Activated T-helper 2 cell treated with anti-CD3 and anti-CD28 coated beads, Interferon-gamma antibody, Interleukin-2, Interleukin-4, amounts not matched to agents 10 μg/mL and 5 μg/mL and 100 μg/mL, durations not matched to agents 14 hours and 24 hours and 36 hours (primary cell): Measurements from ENCODE around the gene SLAIN1. TPM values are rescaled to one million over a fixed set of nuclear protein-coding genes. Genes with fewer than 3 reads are reported as not detected.

Experiments used
- DNase-seq: peaks from one replicate; pipeline ENCODE4 v3.0.0; 2021; ENCODE audit warnings: low spot score
- H3K27ac Mint-ChIP-seq: one replicate; pipeline ENCODE4 v1.8.0; 2021; ENCODE audit warnings: mixed read lengths
- H3K27me3 Mint-ChIP-seq: one replicate; pipeline ENCODE4 v1.8.0; 2021; ENCODE audit warnings: low read depth, mixed read lengths
- H3K36me3 Mint-ChIP-seq: one replicate; pipeline ENCODE4 v1.8.0; 2021; ENCODE audit warnings: low read depth, mixed read lengths
- H3K4me1 Mint-ChIP-seq: one replicate; pipeline ENCODE4 v1.8.0; 2021; ENCODE audit warnings: low read depth, mixed read lengths
- H3K4me3 Mint-ChIP-seq: one replicate; pipeline ENCODE4 v1.8.0; 2021; ENCODE audit warnings: low read depth, mild to moderate bottlenecking, moderate library complexity, mixed read lengths
- H3K9me3 Mint-ChIP-seq: one replicate; pipeline ENCODE4 v1.8.0; 2021; ENCODE audit warnings: mixed read lengths
- intact Hi-C: fragments of 100-400 bp; cut with micrococcal nuclease; formaldehyde crosslinking; loops from one replicate; pipeline ENCODE4 v1.15.1; 2023
- total RNA-seq: library from RNA; stranded (reverse); gene quantifications from 2 replicates; pipeline ENCODE4 v1.2.3, GENCODE V29; 2022

Gene SLAIN1
- total RNA-seq, 1 donor from 2014 or later, result 33.3 TPM

DNA sequence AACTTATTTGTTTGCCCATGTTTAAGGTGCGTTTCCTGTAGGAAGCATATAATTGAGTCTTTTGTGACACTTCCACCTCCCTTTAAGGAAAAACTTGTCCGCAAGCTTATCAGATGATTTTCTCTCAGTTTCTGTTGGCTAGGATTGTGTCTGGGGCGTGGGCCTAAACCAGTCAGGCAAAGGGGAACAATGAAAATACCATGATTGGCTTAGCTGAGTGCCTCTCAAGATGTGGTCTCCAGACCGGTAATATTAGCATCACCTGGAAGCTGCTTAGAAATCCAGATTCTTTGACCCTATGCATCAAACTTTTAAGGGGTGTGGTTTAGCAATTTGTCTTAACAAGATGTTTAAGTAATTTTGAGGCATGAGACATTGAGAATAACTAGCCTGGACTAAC lies 20.0 kb downstream of the SLAIN1 start:
- Mint-ChIP-seq H3K9me3 (peaks cover 13% of the 10 kb centered on the region), H3K4me3 (no peak overlapping the region), H3K4me1 (peaks cover 32% of the 10 kb centered on the region), H3K27me3 (no peaks in the 10 kb centered on the region), H3K36me3 (peaks cover 49% of the 10 kb centered on the region), H3K27ac (no peak overlapping the region)
- intact Hi-C loops, result no loop called here
- no peak for DNase-seq

DNA sequence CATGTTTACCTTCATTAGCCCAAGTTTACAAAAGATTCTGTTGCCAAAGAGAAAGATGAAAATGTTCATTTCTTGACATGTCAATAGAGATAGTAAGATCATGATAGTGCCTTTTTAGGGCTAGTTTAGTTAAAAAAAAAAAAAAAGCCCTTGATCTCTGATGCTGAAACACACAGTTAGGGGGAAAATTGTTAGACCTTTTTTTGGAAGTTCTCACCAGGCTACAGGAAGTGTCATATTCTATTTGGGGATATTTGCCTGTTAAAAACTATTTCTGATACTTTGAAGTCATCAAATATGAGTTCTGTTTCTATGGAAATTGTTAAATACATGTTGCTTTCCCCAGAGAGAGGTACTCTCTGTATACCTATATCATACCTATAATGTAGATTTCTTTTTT lies 21.6 kb downstream of the SLAIN1 start:
- peaks cover 61% of the 10 kb centered on the region for H3K36me3 Mint-ChIP-seq
- no peak for DNase-seq

DNA sequence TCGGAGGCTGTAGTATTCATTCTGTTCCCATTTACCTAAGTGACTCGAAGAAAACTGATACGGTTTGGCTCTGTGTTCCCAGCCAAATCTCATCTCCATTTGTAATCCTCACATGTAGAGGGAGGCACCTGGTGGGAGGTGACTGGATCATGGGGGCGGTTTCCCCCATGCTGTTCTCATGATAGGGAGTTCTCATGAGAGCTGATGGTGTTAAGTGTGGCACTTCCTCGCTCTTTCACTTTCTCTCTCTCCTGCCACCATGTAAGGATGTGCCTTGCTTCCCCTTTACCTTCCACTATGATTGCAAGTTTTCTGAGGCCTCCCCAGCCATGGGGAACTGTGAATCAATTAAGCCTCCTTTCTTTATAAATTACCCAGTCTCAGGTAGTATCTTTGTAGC lies 23.5 kb downstream of the SLAIN1 start:
- Mint-ChIP-seq H3K4me3 (no peak overlapping the region), H3K9me3 (no peaks in the 10 kb centered on the region), H3K27ac (no peak overlapping the region), H3K4me1 (peaks cover 27% of the 10 kb centered on the region), H3K36me3 (peaks cover 67% of the 10 kb centered on the region), H3K27me3 (no peaks in the 10 kb centered on the region)
- intact Hi-C loops, result no loop called here
- no peak for DNase-seq

More for the DNA sequence above, 21.6 kb downstream of the SLAIN1 start:
- H3K4me1 Mint-ChIP-seq, result peaks cover 30% of the 10 kb centered on the region
- no peak overlapping the region for H3K27ac Mint-ChIP-seq
- intact Hi-C loops, result no loop called here
- H3K9me3 Mint-ChIP-seq, result peaks cover 5% of the 10 kb centered on the region
- H3K4me3 Mint-ChIP-seq, result no peak overlapping the region
- no peaks in the 10 kb centered on the region for H3K27me3 Mint-ChIP-seq

DNA sequence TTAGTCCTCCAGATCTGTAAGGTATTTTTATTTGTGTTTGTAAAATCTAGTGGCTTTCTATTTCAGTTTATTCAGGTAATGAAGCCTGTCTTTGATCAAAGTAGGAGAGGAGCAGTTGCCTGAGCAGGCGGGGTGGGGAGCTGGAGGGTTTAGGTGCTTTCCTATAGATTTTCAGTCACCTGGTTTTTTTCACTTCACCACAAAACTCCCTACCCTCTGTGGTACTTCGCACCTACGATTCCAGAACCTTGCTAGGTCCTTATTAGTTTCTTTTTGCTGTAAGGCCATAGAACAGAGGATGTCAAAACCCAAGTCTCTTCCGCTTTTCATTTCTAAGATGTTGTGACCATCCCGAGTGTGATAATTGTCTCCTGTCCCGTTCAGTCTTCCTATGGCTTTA lies 26.6 kb downstream of the SLAIN1 start:
- H3K36me3 Mint-ChIP-seq, result peaks cover 85% of the 10 kb centered on the region
- intact Hi-C loops, result no loop called here
- H3K9me3 Mint-ChIP-seq, result no peaks in the 10 kb centered on the region
- H3K27ac Mint-ChIP-seq, result no peak overlapping the region
- no peaks in the 10 kb centered on the region for H3K27me3 Mint-ChIP-seq
- peaks cover 34% of the 10 kb centered on the region for H3K4me1 Mint-ChIP-seq
- no peak overlapping the region for H3K4me3 Mint-ChIP-seq
- no peak for DNase-seq

DNA sequence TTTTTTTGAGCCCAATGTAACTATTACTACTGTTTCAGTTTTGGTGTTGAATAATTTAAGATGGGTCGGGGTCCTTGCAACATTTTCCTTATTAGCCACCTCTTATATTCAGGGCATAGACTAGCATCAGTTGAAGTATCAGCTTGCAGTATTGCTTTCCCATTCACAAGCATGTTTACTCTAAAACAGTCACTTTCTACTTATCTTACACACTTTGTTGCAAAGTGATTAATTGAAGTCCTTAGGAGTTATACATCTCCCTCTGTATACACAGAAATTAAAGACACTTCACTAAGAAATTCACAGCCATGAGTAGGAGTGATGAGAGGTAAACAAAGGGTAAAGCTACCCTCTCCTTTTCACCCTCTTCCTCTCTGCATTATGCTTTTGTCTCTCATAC lies 27.6 kb downstream of the SLAIN1 start:
- Mint-ChIP-seq H3K4me3 (no peak overlapping the region), H3K9me3 (no peaks in the 10 kb centered on the region), H3K27ac (no peak overlapping the region), H3K27me3 (no peaks in the 10 kb centered on the region), H3K36me3 (peaks cover 84% of the 10 kb centered on the region), H3K4me1 (peaks cover 42% of the 10 kb centered on the region)
- DNase-seq, result no peak
- intact Hi-C loops, result no loop called here

DNA sequence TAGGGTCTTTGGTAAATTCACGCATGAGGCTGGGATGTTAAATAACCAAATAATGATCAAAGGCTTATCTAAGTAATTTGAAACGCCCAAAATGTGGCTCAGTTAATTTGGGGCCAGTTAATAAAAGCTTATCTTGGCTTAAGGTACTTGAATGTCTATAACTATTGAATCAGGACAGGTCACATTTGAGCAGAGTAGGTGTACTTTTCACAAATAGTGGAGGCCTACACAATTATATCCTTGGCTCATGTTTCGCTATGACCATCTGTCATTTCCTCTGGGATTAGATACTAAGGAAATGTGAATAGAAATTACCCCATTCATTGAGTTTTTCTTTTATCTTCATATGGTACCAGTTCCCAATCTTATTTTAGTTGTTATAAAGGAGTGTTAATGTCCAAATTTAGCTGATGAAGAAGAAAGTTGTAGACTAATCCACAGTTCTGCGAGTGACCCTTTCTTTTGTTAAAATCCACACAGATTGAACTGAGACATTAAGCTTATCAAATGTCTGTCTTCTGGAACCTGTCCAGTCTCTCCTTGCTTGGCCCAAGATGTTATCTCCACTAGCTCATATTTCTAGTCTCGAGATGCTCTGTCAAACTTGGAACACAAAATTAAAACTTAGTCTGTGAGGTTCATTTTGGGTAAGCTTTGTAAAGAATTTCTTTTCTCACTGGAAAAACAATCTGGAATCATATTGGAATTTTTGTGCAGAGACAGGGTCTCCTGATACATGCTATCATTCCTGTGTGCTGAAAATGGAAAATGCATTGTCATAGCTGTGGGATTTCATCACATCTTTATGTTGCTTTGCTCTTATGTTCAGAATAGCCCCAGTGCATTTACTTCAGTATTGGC lies 31.0 kb downstream of the SLAIN1 start:
- intact Hi-C loops, result no loop called here
- no peak overlapping the region for H3K27ac Mint-ChIP-seq
- H3K36me3 Mint-ChIP-seq, result peaks cover 72% of the 10 kb centered on the region
- no peak for DNase-seq
- H3K27me3 Mint-ChIP-seq, result no peaks in the 10 kb centered on the region
- H3K4me3 Mint-ChIP-seq, result no peak overlapping the region
- peaks cover 47% of the 10 kb centered on the region for H3K4me1 Mint-ChIP-seq
- H3K9me3 Mint-ChIP-seq, result no peaks in the 10 kb centered on the region

DNA sequence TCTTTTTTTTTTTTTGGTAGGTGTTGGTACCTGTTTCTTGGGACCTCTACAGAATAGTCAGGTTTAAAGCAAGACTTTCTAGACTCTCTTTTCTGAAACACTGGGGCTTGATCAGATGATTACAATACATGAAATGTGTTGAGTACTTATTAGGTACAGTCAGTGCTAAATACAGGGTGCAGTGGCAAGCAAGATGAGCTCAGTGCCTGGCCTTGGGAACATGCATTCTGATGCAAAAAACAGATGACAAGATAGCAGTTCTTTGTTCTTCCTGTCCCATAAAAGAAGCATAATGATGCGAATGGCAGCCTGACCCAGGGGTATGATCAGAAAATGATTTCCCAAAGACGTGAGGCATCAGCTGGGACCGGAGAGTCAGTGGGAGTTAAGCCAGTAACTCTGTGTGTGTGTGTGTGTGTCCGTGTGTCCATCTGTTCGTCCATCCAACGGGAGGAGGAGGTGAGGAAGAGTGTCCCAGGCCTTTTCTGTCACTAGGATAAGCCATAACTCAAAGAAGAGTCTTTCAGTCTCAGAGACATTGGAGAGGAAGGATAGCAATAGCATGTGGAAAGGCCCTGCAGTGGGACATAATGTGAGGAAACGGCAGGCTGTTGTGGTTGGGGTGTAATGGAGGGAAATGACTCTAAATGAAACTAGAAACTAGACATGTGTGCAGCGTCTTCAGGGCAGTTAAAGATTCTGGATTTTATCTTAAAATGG lies 32.2 kb downstream of the SLAIN1 start:
- intact Hi-C loops, result loop anchor here (1.0 to 10.0 kb wide), 5 partner anchors 9 to 1815 kb away; partner anchors contain the start of gene FBXL3
- peak; percentile 51 for DNase-seq
- no peaks in the 10 kb centered on the region for H3K9me3 Mint-ChIP-seq
- no peaks in the 10 kb centered on the region for H3K27me3 Mint-ChIP-seq
- H3K27ac Mint-ChIP-seq, result peak overlapping the region; percentile 83
- peaks cover 68% of the 10 kb centered on the region for H3K36me3 Mint-ChIP-seq
- peak overlapping the region; percentile 57 for H3K4me3 Mint-ChIP-seq
- H3K4me1 Mint-ChIP-seq, result peaks cover 40% of the 10 kb centered on the region

DNA sequence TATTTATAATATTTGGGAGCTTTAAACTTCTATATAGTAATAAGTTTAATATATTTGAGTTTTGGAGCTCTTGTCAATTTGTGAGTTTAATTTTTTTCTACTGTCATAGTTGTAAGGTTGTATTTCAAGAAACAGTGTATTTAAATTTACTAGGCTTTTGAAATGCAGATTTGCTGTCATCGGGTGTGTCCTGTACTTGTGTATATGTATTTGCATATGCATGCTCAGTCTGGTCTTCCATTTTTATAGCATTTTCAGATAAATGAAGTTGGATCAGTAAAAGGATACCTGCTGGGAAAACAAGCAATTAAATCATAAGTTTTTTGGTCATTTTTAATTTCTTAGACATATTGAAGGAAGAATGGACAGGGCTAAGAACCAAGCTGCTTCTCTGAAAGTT lies 33.1 kb downstream of the SLAIN1 start:
- Mint-ChIP-seq H3K9me3 (no peaks in the 10 kb centered on the region), H3K36me3 (peaks cover 59% of the 10 kb centered on the region), H3K4me3 (no peak overlapping the region), H3K27me3 (no peaks in the 10 kb centered on the region), H3K4me1 (peaks cover 37% of the 10 kb centered on the region), H3K27ac (no peak overlapping the region)
- intact Hi-C loops, result loop anchor here (1.0 to 10.0 kb wide), 5 partner anchors 8 to 1814 kb away; partner anchors contain the start of gene FBXL3
- no peak for DNase-seq

DNA sequence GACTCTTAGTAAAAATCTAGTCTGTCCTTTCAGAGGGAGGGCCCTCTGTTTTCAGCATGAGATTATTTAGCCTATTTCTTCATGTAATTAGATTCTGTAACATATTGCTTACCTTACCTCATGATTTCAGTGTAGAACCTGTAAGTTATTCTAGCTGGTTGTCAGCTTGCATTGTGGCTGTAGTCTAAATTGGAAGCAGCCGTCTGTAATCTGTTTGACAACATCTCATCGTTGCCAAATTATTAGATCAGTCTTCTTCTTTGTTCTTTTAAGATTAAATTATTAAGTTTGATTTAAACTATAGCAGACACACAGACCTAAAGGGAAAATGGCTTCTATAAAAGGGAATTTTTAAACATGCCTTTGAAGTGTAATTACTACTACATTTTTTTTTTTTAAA lies 34.8 kb downstream of the SLAIN1 start:
- no peak overlapping the region for H3K27ac Mint-ChIP-seq
- no peaks in the 10 kb centered on the region for H3K27me3 Mint-ChIP-seq
- H3K4me3 Mint-ChIP-seq, result no peak overlapping the region
- intact Hi-C loops, result loop anchor here (10.0 kb wide), 2 partner anchors 707 to 1813 kb away; partner anchors contain the start of gene FBXL3
- H3K9me3 Mint-ChIP-seq, result no peaks in the 10 kb centered on the region
- no peak for DNase-seq
- H3K4me1 Mint-ChIP-seq, result peaks cover 33% of the 10 kb centered on the region
- H3K36me3 Mint-ChIP-seq, result peaks cover 48% of the 10 kb centered on the region

DNA sequence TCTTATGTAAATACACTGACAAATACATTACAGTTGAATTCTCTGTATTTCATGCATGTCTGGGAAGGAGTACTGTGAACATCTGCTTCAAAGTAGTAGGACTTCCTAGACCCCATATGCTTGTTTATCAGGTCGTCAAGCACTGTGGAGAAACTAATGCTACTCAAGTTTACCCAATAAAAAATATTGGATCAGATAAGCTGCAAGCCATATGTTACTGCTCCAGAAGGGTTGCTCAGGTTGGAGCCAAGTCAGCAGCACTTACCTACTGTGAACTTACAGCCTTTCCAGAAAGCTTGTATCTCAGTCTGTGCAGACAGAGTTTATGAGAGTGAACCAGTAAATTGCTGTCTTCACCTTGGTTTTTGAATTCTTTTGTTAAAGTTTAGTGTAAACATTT lies 36.2 kb downstream of the SLAIN1 start:
- no peaks in the 10 kb centered on the region for H3K27me3 Mint-ChIP-seq
- H3K9me3 Mint-ChIP-seq, result no peaks in the 10 kb centered on the region
- H3K27ac Mint-ChIP-seq, result no peak overlapping the region
- intact Hi-C loops, result loop anchor here (10.0 kb wide), 2 partner anchors 709 to 1811 kb away; partner anchors contain the start of gene FBXL3
- H3K4me1 Mint-ChIP-seq, result peaks cover 32% of the 10 kb centered on the region
- H3K36me3 Mint-ChIP-seq, result peaks cover 43% of the 10 kb centered on the region
- DNase-seq, result no peak
- no peak overlapping the region for H3K4me3 Mint-ChIP-seq

DNA sequence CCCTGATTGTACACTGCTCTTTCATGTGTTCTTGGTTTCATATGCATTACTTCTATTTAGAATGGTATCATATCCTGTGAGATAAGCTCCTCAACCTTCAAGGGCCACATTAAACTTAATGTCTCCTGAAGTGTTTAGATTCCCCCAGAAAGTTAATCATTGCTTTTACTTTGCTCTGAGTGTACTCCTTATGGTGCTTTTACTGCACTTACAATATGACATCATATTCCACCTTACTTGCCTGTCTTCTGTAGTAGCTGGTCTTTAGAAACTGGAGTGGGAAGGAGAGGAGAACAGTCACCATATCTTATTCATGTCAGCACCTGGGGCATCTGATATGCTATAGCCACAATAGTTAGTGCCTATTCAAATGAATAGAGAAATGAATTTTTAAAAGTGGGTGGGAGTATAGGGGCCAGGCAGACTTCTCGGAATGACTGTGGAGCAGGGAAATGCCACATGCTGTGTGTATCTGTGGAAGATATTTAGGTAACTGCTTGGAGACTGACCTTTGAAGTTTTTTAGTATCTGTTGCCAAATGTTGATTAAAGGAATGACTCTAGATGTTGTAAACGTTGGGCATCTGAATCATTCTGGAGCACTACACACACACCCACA lies 40.2 kb downstream of the SLAIN1 start:
- Mint-ChIP-seq H3K9me3 (no peaks in the 10 kb centered on the region), H3K27ac (no peak overlapping the region), H3K4me3 (no peak overlapping the region), H3K36me3 (peaks cover 18% of the 10 kb centered on the region), H3K27me3 (no peaks in the 10 kb centered on the region), H3K4me1 (peaks cover 21% of the 10 kb centered on the region)
- DNase-seq, result no peak
- intact Hi-C loops, result loop anchor here (1.0 to 10.0 kb wide), 7 partner anchors 7 to 1807 kb away; partner anchors contain the start of genes FBXL3 and MYCBP2

DNA sequence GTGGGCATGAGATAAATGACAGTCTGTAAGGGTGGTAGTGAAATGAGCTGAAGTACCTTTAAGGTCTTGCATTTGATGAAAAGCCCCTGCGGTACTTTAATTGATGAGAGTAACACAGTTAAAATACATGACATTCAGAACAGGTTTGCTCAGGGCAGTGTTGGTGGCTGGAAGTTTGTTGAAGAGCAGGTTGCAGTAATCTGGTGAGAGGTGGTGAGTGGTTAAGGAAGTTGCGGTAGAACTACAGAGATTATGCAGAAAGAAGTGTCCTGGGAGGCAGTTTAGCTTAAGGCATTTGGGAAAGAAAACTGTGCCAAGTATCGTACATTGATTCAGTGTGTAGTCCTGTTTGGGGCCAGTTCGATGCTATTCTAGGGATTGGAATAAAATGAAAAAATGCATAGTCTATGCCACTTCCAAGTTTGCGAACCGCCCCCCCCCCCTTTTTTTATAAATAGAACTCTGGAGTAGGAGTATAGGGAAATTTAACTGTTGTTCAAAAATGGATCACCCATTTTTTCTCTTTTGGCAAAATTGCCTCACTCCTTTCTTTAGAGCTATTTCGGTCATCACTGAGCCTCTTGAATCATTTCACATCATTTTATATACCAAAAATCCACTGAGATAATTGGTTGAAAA lies 42.7 kb downstream of the SLAIN1 start:
- intact Hi-C loops, result no loop called here
- Mint-ChIP-seq H3K36me3 (peaks cover 28% of the 10 kb centered on the region), H3K4me3 (no peak overlapping the region), H3K9me3 (no peaks in the 10 kb centered on the region), H3K27ac (no peak overlapping the region), H3K27me3 (no peaks in the 10 kb centered on the region), H3K4me1 (peaks cover 20% of the 10 kb centered on the region)
- no peak for DNase-seq
